Fibroblast of mammary gland (primary cell): ENCODE results near the gene MED15.
"Not testable (repeated sequence)": the region's sequence is repeated elsewhere in the genome, so short reads cannot be mapped to it uniquely, and the experiment has no call there.

Experiments used
- DNase-seq: peaks from one replicate; pipeline ENCODE4 v3.0.0-alpha.2; 2010; ENCODE audit warnings: low read depth
- H3K4me3 ChIP-seq: 2 replicates; pipeline ENCODE4 v1.5.1; 2011; ENCODE audit warnings: low read depth, mild to moderate bottlenecking, low read length, moderate library complexity; ENCODE audit not compliant: control insufficient read depth
- TF ChIP-seq, protein P1 (sequence below): conservative IDR thresholded peaks from 2 replicates; pipeline ENCODE4 v1.5.1; 2011; ENCODE audit warnings: low read depth, low read length, inconsistent platforms; ENCODE audit not compliant: control insufficient read depth, insufficient read depth

MED15 gene

DNA sequence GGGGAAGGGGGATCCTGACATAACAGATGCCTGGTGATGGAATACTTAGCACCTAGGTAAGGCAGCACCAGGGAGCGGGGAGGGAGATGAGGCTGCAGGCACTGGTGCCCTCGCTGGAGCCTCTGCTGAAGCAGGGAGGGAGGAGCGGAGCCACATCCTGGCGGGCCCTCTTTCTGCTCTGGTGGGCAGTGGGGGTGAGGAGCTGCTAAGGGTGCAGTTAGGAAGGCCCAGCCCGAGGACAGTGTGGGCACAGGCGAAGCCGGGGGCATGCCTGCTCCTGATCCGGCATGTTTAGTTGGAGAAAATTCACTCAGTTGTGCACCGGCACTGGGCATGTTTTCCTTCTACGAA lies 83.9 kb downstream of the MED15 start:
- no peak for DNase-seq
- TF ChIP-seq, protein P1, sequence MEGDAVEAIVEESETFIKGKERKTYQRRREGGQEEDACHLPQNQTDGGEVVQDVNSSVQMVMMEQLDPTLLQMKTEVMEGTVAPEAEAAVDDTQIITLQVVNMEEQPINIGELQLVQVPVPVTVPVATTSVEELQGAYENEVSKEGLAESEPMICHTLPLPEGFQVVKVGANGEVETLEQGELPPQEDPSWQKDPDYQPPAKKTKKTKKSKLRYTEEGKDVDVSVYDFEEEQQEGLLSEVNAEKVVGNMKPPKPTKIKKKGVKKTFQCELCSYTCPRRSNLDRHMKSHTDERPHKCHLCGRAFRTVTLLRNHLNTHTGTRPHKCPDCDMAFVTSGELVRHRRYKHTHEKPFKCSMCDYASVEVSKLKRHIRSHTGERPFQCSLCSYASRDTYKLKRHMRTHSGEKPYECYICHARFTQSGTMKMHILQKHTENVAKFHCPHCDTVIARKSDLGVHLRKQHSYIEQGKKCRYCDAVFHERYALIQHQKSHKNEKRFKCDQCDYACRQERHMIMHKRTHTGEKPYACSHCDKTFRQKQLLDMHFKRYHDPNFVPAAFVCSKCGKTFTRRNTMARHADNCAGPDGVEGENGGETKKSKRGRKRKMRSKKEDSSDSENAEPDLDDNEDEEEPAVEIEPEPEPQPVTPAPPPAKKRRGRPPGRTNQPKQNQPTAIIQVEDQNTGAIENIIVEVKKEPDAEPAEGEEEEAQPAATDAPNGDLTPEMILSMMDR = no peak
- no peak overlapping the region for H3K4me3 ChIP-seq

DNA sequence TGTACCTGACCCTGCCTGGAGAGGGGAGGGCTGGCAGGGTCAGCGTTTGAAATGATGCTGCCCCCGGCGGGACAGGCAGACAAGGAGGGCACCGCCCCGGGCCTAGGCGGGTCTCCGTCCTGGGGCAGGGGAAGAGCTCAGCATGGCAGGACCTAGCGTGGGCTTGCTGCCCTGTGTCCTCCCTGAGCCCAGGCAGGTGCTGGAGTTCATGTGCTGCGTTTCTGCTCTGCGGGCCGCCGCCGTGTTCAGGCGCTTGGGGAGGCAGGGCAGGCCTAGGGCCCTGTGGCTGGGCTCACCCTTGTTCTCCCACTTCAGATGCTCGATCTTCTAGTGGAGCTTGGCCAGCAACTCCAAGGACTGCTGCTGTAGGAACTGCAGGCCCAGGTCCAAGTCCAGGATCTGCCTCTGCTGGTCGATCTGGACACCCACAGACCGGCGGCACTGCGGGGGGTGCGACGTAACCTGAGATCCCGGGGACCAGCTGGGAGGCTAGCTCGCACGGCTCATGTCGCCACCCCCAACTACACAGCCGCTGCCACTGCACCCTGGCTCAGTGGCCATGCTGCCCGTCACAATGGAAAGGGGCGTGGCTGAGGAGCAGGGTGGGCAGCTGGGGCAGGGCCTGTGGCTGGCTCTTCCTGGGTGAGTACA lies 84.4 kb downstream of the MED15 start:
- DNase-seq = peak; percentile 41
- TF ChIP-seq, protein P1 = no peak
- H3K4me3 ChIP-seq = no peak overlapping the region

DNA sequence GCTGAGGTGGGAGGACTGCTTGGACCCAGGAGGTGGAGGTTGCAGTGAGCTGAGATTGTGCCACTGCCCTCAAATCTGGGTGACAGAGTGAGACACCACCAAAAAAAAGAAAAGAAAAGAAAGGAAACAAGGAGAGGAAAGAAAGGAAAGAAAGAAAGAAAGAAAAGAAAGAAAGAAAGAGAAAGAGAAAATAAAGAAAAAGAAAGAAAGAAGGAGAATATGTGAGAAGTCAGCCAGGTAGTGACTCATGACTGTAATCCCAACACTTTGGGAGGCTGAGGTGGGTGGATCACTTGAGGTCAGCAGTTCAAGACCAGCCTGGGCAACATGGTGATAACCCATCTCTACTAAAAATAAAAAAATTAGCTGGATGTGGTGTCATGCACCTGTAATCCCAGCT lies 86.6 kb downstream of the MED15 start:
- not testable (repeated sequence) for DNase-seq

DNA sequence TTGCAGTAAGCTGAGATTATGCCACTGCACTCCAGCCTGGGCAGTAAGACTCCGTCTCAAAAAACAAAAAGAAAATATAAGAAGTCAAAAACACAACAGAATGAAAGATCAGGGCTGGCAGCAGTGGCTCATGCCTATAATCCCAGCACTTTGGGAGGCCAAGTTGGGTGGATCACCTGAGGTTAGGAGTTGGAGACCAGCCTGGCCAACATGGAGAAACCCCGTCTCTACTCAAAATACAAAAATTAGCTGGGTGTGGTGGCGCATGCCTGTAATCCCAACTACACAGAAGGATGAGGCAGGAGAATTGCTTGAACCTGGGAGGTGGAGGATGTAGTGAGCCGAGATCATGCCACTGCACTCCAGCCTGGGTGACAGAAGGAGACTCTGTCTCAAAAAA lies 87.1 kb downstream of the MED15 start:
- H3K4me3 ChIP-seq, DNase-seq: not testable (repeated sequence)

More for the DNA sequence above, 86.6 kb downstream of the MED15 start:
- not testable (repeated sequence) for H3K4me3 ChIP-seq

DNA sequence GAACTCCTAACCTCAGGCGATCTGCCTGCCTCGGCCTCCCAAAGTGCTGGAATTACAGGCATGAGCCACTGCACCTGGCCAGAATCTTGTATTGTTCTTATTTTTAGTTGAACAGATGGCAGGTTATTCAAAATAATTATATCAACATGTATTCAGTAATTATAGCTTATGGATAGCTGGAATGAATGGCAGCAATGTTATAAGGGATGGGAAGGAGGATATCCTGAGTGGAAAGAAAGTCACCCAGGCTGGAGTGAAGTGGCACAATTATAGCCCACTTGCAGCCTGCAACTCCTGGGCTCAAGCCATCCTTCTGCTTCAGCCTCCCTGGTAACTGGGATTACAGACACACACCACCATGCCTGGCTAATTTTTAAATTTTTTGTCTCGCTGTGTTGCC lies 88.1 kb downstream of the MED15 start:
- H3K4me3 ChIP-seq = no peak overlapping the region
- TF ChIP-seq, protein P1 = no peak
- DNase-seq = no peak

DNA sequence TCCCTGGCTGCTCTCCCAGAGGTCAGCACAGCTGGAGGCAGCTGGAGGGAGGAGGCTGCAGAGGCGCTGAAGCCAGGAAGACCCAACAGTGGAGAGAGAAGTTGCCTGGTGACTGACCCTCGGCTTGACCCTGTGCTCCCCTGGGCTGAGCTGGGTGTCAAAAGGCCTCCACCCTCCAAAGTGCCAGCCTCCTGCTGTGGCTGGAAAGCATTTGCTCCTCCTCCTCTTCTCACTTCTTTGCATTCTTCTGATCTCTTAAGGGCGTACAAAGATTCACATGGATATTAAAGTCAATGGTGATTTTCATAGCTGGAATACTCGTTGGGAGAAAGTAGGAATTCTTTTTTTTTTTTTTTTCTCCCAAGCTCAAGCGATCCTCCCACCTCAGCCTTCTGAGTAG lies 91.7 kb downstream of the MED15 start:
- H3K4me3 ChIP-seq = no peak overlapping the region
- TF ChIP-seq, protein P1 = no peak
- no peak for DNase-seq

DNA sequence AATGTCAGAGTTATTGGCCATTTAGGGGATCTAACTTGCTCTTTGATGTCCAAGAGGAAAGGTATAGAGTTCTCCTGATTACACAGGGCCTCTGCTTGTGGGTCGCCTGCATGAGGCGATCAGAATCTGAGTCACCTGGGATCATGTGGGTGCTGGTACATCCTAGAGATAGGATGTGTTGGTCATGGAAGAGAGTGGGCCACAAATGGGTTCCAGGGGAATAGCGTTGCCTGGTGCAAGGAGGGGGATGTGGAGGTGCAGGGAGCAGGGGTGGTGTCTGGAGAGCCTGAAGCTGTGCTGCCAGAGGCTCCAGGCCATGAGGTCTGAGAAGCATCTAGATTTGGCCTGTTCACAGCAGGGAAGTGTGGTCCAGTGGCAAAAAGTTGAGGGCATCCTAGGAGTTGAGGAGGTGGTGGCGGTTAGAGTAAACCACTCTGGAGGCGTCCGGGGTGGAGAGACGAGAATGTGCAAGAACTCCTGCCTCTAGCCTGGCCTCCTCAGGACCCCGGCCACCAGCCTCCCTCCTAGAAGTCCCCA lies 92.8 kb downstream of the MED15 start:
- TF ChIP-seq, protein P1 = no peak

DNA sequence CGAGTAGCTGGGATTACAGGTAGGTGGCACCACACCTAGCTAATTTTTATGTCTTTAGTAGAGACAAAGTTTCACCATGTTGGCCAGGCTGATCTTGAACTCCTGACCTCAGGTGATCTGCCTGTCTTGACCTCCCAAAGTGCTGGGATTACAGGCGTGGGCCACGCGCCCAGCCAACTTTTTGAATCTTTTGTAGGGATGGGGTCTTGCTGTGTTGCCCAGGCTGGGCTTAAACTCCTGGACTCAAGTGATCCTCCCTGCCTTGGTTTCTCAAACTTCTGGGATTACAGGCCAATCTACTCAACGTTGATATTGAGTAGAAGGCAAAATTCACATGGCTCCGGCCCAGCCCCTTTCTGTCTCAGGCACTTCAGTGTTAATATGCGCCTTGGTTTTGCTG lies 93.9 kb downstream of the MED15 start:
- DNase-seq = no peak
- no peak overlapping the region for H3K4me3 ChIP-seq
- TF ChIP-seq, protein P1 = no peak

More for the DNA sequence above, 92.8 kb downstream of the MED15 start:
- H3K4me3 ChIP-seq = no peak overlapping the region
- DNase-seq = no peak
